HCT116 (cell line): ENCODE measurements around the gene SAMSN1. TPM values are rescaled to one million over a fixed set of nuclear protein-coding genes. Genes with fewer than 3 reads are reported as not detected.

Source experiments
- ATAC-seq: fragments of 200-7000 bp; cut with Tn5 transposase; 2 replicates; pipeline ENCODE4 v1.9.1; 2020; ENCODE audit warnings: mild to moderate bottlenecking, moderate library complexity
- BruUV-seq: library from RNA; stranded (reverse); fragments of 400-500 nt; replicated peaks from 2 replicates; lab custom pipeline; 2021; lab: Mats Ljungman, UMichigan
- CTCF ChIA-PET: fragments of 300-600 bp; sonication (Branson Sonifier 250); formaldehyde crosslinking; loops from one replicate; lab custom pipeline; 2021; ENCODE audit warnings: antibody characterized with exemption; lab: Charles Lee
- POLR2A ChIA-PET: fragments of 300-600, 350-600 bp; sonication (Branson Sonifier 250); formaldehyde crosslinking; loops from one replicate; lab custom pipeline; 2021; ENCODE audit warnings: antibody characterized with exemption; lab: Charles Lee
- RAD21 ChIA-PET, 2 experiments: fragments of 300-600 bp; sonication (Branson Sonifier 250); formaldehyde crosslinking; loops; one replicate each; lab custom pipeline; 2023; ENCODE audit warnings: low total read pairs in 2 of 2; ENCODE audit not compliant: uncharacterized antibody in 2 of 2, unreplicated experiment in 2 of 2, low non-redundant PET in 1 of 2; lab: Charles Lee
- DNase-seq: peaks from one replicate; pipeline ENCODE4 v3.0.0-alpha.2; 2010; ENCODE audit warnings: low read depth, low spot score
- H2AFZ ChIP-seq: fragments of 200-600 bp; shearing (Covaris generic), sonication (generic); 2 replicates; pipeline ENCODE4 v1.6.1; 2017; ENCODE audit warnings: low read depth, mixed run types, mixed read lengths, antibody characterized with exemption, low read length; ENCODE audit not compliant: poor library complexity, severe bottlenecking
- H3K27ac ChIP-seq: 2 replicates; pipeline ENCODE4 v1.5.1; 2012; ENCODE audit warnings: low read depth, low read length
- H3K27me3 ChIP-seq: fragments of 200-600 bp; sonication (generic); 2 replicates; pipeline ENCODE4 v1.6.1; 2016; ENCODE audit warnings: mixed run types, low read length, mixed read lengths; ENCODE audit not compliant: insufficient read depth
- H3K36me3 ChIP-seq, 2 experiments: fragments of 200-500 bp in 1 of 2; fragments of 200-600 bp in 1 of 2; sonication (Bioruptor generic) in 1 of 2; sonication (generic) in 1 of 2; 2 replicates each; pipeline versions ENCODE4 v1.5.1 to v1.6.1; 2014 to 2016; ENCODE audit warnings: low read length in 2 of 2, inconsistent platforms in 1 of 2, mixed read lengths in 1 of 2, mixed run types in 1 of 2; ENCODE audit not compliant: insufficient read depth in 2 of 2, control insufficient read depth in 1 of 2
- H3K4me1 ChIP-seq, 2 experiments: fragments of 200-600 bp in 1 of 2; sonication (generic) in 1 of 2; 2 replicates each; pipeline versions ENCODE4 v1.5.1 to v1.6.1; 2012 to 2017; ENCODE audit warnings: low read length in 2 of 2, inconsistent platforms in 1 of 2, mild to moderate bottlenecking in 1 of 2, mixed read lengths in 1 of 2, mixed run types in 1 of 2, moderate library complexity in 1 of 2; ENCODE audit not compliant: insufficient read depth in 2 of 2, control insufficient read depth in 1 of 2
- H3K4me2 ChIP-seq: fragments of 200-600 bp; sonication (generic); 2 replicates; pipeline ENCODE4 v1.6.1; 2017; ENCODE audit warnings: mixed run types, low read length, mixed read lengths
- H3K4me3 ChIP-seq, 2 experiments: fragments of 200-600 bp in 1 of 2; sonication (generic) in 1 of 2; replicated peaks in 1 of 2; 2 replicates each; pipeline ENCODE4 v1.5.1; 2011 to 2016; ENCODE audit warnings: low read length in 2 of 2, control low read depth in 1 of 2, low read depth in 1 of 2, mild to moderate bottlenecking in 1 of 2, mixed read lengths in 1 of 2, mixed run types in 1 of 2
- H3K79me2 ChIP-seq: fragments of 200-600 bp; sonication (generic); 2 replicates; pipeline ENCODE4 v1.6.1; 2017; ENCODE audit warnings: mild to moderate bottlenecking, mixed run types, low read length, moderate library complexity, mixed read lengths; ENCODE audit not compliant: insufficient read depth
- H3K9ac ChIP-seq: fragments of 200-600 bp; sonication (generic); 2 replicates; pipeline ENCODE4 v1.6.1; 2016; ENCODE audit warnings: low read length, mixed read lengths
- H3K9me2 ChIP-seq: fragments of 200-600 bp; sonication (generic), shearing (Covaris generic); 2 replicates; pipeline ENCODE4 v1.6.1; 2017; ENCODE audit warnings: mixed run types, mild to moderate bottlenecking, moderate library complexity; ENCODE audit not compliant: insufficient read depth
- H3K9me3 ChIP-seq, 2 experiments: fragments of 200-500 bp in 1 of 2; fragments of 200-600 bp in 1 of 2; sonication (Bioruptor generic) in 1 of 2; sonication (generic) in 1 of 2; 2 replicates each; pipeline ENCODE4 v1.6.1; 2014 to 2017; ENCODE audit warnings: low read length in 2 of 2, mixed read lengths in 2 of 2, inconsistent platforms in 1 of 2, low read depth in 1 of 2, mild to moderate bottlenecking in 1 of 2, mixed run types in 1 of 2, moderate library complexity in 1 of 2; ENCODE audit not compliant: control insufficient read depth in 1 of 2, insufficient read depth in 1 of 2
- H4K20me1 ChIP-seq: fragments of 200-600 bp; sonication (generic), shearing (Covaris generic); 2 replicates; pipeline ENCODE4 v1.6.1; 2017; ENCODE audit warnings: mixed run types, mild to moderate bottlenecking, moderate library complexity; ENCODE audit not compliant: insufficient read depth
- CEBPB ChIP-seq: IDR thresholded peaks from 2 replicates; pipeline ENCODE4 v1.6.1; 2012; ENCODE audit warnings: low read depth
- EGR1 ChIP-seq: IDR thresholded peaks from 2 replicates; pipeline ENCODE4 v1.6.1; 2012; ENCODE audit warnings: low read depth
- ELF1 ChIP-seq: IDR thresholded peaks from 2 replicates; pipeline ENCODE4 v1.6.1; 2012; ENCODE audit warnings: low read depth, borderline replicate concordance
- EZH2 ChIP-seq: fragments of 200-600 bp; sonication (generic); IDR thresholded peaks from 2 replicates; pipeline ENCODE4 v1.6.1; 2017; ENCODE audit warnings: antibody characterized with exemption, mixed run types
- JUND ChIP-seq: IDR thresholded peaks from 2 replicates; pipeline ENCODE4 v1.6.1; 2012
- MAX ChIP-seq: IDR thresholded peaks from 2 replicates; pipeline ENCODE4 v1.6.1; 2012
- POLR2A ChIP-seq: IDR thresholded peaks from 2 replicates; pipeline ENCODE4 v1.7.0; 2011; ENCODE audit warnings: borderline replicate concordance; ENCODE audit not compliant: insufficient read depth, insufficient read length; ENCODE audit errors: extremely low read depth
- POLR2AphosphoS5 ChIP-seq: IDR thresholded peaks from 2 replicates; pipeline ENCODE4 v1.6.1; 2011; ENCODE audit warnings: mild to moderate bottlenecking, low read depth, low read length, moderate library complexity
- RAD21 ChIP-seq: IDR thresholded peaks from 2 replicates; pipeline ENCODE4 v1.6.1; 2012; ENCODE audit warnings: low read depth, mild to moderate bottlenecking
- REST ChIP-seq: IDR thresholded peaks from 2 replicates; pipeline ENCODE4 v1.6.1; 2012; ENCODE audit warnings: low read depth
- SIN3A ChIP-seq: IDR thresholded peaks from 2 replicates; pipeline ENCODE4 v1.6.1; 2012; ENCODE audit warnings: low read depth
- SP1 ChIP-seq: IDR thresholded peaks from 2 replicates; pipeline ENCODE4 v1.6.1; 2012; ENCODE audit warnings: low read depth
- SRF ChIP-seq: IDR thresholded peaks from 2 replicates; pipeline ENCODE4 v1.6.1; 2012; ENCODE audit warnings: low read depth
- TCF7L2 ChIP-seq: IDR thresholded peaks from 2 replicates; pipeline ENCODE4 v1.7.0; 2011; ENCODE audit warnings: borderline replicate concordance, inconsistent platforms; ENCODE audit not compliant: insufficient read depth, insufficient read length; ENCODE audit errors: extremely low read depth
- YY1 ChIP-seq: IDR thresholded peaks from 2 replicates; pipeline ENCODE4 v1.6.1; 2011; ENCODE audit warnings: low read length, low read depth, moderate library complexity, mild to moderate bottlenecking; ENCODE audit not compliant: insufficient replicate concordance; ENCODE audit errors: extremely low read depth
- ZFX ChIP-seq: fragments of 450-650 bp; IDR thresholded peaks from 2 replicates; pipeline ENCODE4 v1.6.1; 2017
- ZNF274 ChIP-seq: fragments of 200-500 bp; sonication (Bioruptor generic); IDR thresholded peaks from 2 replicates; pipeline ENCODE4 v1.6.1; 2014; ENCODE audit warnings: mild to moderate bottlenecking, low read depth, low read length, inconsistent platforms
- intact Hi-C: fragments of 100-400 bp; cut with micrococcal nuclease; formaldehyde crosslinking; loops from 2 replicates; pipeline ENCODE4 v1.10.0; 2022
- total RNA-seq: library from RNA; stranded (reverse); gene quantifications from one replicate; pipeline ENCODE4 v1.2.1, GENCODE V29; 2021; ENCODE audit not compliant: unreplicated experiment
- TF ChIP-seq, protein P1 (sequence below), 3 experiments: fragments of 200-600 bp in 1 of 3; sonication (generic) in 1 of 3; IDR thresholded peaks in 2 of 3; conservative IDR thresholded peaks in 1 of 3; 2 replicates each; pipeline ENCODE4 v1.5.1; 2012 to 2017; ENCODE audit warnings: low read depth in 2 of 3, low read length in 2 of 3, antibody characterized with exemption in 1 of 3, borderline replicate concordance in 1 of 3, control low read depth in 1 of 3, mild to moderate bottlenecking in 1 of 3, mixed read lengths in 1 of 3, mixed run types in 1 of 3, moderate library complexity in 1 of 3; ENCODE audit not compliant: insufficient read depth in 1 of 3
- TF ChIP-seq, protein P2 (sequence below): IDR thresholded peaks from 2 replicates; pipeline ENCODE4 v1.6.1; 2012

The SAMSN1 gene
- total RNA-seq, 1 experiment from 2014 or later: 0.57 TPM

DNA sequence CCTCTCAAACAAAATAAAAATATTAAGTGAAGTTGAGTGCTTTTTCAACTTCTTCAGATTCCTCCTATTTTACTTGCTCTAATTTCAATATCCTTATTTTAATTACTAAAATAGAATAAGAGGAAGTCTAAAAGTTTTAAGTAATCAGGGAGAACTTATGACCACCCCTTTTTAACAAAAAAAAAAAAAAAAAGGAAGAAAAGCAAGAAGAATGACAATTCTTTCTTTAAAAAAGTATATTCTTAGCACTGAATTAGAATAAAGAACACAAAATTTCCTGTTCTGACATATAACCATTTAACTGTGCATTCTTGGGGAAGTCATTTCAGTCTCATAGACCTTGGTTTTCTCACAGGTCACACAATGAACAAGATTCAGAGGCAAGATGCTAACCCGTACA, 46.8 kb downstream of the SAMSN1 start:
- H3K9me2 ChIP-seq: no peaks in the 10 kb centered on the region
- DNase-seq: no peak
- H4K20me1 ChIP-seq: no peaks in the 10 kb centered on the region
- BruUV-seq: no TSS peak
- H3K36me3 ChIP-seq: no peaks in the 10 kb centered on the region
- no peaks in the 10 kb centered on the region for H3K9me3 ChIP-seq
- H3K4me3 ChIP-seq: no peak overlapping the region
- ChIA-PET RAD21 (no interaction called here), CTCF (no interaction called here), POLR2A (no interaction called here)
- intact Hi-C loops: no loop called here
- no peaks in the 10 kb centered on the region for H3K27me3 ChIP-seq
- no peak overlapping the region for H3K27ac ChIP-seq
- H3K4me2 ChIP-seq: no peak overlapping the region
- TF ChIP-seq, protein P1, sequence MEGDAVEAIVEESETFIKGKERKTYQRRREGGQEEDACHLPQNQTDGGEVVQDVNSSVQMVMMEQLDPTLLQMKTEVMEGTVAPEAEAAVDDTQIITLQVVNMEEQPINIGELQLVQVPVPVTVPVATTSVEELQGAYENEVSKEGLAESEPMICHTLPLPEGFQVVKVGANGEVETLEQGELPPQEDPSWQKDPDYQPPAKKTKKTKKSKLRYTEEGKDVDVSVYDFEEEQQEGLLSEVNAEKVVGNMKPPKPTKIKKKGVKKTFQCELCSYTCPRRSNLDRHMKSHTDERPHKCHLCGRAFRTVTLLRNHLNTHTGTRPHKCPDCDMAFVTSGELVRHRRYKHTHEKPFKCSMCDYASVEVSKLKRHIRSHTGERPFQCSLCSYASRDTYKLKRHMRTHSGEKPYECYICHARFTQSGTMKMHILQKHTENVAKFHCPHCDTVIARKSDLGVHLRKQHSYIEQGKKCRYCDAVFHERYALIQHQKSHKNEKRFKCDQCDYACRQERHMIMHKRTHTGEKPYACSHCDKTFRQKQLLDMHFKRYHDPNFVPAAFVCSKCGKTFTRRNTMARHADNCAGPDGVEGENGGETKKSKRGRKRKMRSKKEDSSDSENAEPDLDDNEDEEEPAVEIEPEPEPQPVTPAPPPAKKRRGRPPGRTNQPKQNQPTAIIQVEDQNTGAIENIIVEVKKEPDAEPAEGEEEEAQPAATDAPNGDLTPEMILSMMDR (IDR thresholded peaks at IDR 0.05 in 2 of 3, conservative IDR thresholded peaks at IDR 0.05 in 1 of 3; ENCODE audit: borderline replicate concordance in 1 of 3, insufficient read depth in 1 of 3, low read depth in 2 of 3, low read length in 2 of 3): no peak
- TF ChIP-seq ZFX (no peak), SP1 (no peak), EGR1 (no peak), JUND (no peak), SRF (no peak), POLR2AphosphoS5 (no peak), ELF1 (no peak), REST (no peak), CEBPB (no peak), YY1 (no peak), MAX (no peak), POLR2A (no peak), EZH2 (no peak), SIN3A (no peak), ZNF274 (no peak), TCF7L2 (no peak), RAD21 (no peak)
- TF ChIP-seq, protein P2, sequence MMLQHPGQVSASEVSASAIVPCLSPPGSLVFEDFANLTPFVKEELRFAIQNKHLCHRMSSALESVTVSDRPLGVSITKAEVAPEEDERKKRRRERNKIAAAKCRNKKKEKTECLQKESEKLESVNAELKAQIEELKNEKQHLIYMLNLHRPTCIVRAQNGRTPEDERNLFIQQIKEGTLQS: no peak
- no peak for ATAC-seq
- no peaks in the 10 kb centered on the region for H3K79me2 ChIP-seq
- no peaks in the 10 kb centered on the region for H3K4me1 ChIP-seq
- no peak overlapping the region for H2AFZ ChIP-seq
- H3K9ac ChIP-seq: no peak overlapping the region
